HuH-7.5 (cell line): ENCODE results near the gene ETS2.
A peak's percentile ranks its signal among the peaks of the same experiment; 100 is the strongest.

ENCODE experiments used
- DNase-seq: peaks from one replicate; pipeline ENCODE4 v3.0.0; 2011; ENCODE audit warnings: low spot score

The ETS2 gene

DNA sequence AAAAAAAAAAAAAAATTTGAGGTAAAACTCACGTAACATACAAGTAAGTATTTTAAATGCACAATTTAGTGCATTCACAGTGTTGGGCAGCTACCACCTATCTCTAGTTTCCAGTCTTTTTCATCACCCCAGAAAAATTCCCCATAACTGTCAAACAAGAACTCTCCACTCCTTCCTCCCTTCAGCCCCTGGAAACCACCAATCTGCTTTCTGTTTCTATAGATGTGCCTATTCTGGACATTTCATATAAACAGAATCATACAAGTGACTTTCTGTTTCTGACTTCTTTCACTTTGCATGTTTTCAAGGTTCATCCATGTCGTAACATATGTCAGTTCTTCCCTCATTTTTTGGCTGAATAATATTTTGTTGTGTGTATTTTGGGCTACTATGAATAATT is 24.9 kb upstream of the ETS2 start:
- no peak for DNase-seq

DNA sequence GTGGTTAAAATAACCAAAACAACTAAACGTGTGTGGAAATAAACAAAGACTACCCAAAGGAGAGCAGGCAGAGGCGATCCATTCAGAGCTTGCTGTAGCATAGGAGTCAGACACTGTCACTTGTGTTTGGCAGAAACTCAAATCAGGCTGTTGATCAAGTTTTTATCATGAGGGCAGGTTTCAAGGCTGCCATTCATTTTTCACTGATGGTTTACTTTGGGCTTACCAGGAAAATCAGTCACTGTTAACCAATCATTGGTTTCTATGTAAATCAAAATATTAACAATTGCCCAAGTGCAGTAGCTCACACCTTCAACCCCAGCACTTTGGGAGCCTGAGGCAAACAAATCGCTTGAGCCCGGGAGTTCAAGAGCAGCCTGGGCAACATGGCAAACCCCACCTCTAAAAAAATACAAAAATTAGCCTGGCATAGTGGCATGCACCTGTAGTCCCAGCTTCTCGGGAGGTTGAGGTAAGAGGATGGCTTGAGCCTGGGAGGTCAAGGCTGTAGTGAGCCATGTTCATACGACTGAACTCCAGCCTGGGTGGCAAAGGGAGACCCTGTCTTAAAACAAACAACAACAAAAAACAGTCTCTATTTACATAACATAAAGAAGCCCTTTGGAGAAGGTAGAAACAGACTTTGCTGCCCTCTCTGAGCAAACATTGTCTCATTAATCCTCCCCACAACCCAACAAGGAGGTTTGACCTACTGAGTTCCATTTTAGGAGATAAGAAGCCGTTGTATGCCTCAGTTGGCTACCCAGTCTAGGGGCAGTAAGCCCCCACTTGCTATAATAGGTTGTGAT is 21.1 kb upstream of the ETS2 start:
- no peak for DNase-seq

DNA sequence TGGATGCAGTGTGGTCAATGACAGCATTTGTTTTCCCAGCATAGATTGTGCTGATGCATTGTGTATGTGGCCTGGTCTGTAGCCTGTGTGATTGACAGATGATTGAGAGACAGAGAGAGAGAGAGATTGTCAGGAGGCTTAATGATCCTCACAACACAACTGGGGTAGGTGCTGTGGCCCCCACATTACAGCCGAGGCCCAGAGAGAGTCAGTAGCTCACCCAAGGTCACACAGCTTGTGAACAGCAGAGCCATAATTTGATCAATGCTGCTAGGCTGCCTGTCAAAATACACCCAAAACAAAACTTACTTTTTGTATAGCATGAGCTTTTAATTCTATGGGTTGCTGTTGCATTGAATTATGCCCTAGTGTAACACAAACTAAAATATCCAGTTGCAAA is 20.2 kb upstream of the ETS2 start:
- no peak for DNase-seq

DNA sequence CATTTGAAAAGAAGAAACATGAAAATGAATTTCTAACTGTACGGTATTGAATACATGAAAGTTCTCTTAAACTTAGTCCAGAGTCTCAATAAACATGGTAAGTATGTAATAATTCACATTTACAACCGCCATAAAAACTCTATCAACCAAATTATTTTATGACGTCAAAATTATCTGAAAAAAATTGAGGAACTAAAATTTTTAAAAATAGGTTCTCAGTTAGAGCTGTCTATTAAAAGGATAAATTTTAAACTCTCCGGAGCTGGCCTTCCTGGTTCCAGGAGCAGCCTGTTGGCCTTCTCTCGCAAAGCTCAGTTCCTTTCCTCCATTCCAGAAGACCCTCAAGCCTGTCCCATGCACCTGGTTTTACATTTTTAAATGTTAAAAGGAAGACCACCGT is 18.7 kb upstream of the ETS2 start:
- no peak for DNase-seq

DNA sequence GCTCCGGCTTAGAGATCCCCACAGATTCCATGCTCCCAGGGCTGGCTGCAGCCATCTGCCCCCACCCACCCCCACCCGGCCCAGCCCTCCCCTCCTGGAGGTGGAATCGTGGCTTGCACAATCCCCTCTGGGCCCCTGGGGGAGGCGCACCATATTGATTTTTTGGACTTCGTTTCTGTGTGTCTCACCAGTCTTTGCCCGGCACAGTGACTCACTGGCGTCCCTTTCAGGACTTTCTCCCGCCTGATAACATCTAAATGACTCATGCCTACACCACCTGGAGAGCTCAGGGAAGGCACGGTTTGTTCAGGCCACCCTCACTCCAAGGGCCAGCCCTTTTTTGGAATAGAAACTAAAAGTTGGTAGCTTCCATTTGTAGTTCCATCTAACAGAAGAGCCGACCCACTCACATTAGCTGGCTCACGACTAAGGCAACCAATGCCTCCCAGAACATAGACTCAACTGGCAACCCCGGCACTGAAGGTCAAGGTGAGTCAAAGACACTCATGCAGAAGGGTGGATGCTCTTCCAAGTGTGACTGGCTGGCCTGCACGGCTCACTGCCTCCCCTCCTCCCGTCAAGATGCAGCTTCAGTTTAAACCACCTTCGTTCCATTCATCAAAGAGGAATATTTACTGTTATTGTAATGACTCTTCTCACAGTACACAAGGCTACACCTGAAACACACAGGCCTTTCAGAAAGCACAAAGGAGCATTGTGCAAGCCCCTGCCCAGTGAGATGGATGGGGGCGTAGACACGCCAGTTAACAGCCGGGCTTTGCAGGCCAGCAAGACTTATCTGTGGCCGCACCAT is 18.1 kb upstream of the ETS2 start:
- DNase-seq = peak; percentile 66

DNA sequence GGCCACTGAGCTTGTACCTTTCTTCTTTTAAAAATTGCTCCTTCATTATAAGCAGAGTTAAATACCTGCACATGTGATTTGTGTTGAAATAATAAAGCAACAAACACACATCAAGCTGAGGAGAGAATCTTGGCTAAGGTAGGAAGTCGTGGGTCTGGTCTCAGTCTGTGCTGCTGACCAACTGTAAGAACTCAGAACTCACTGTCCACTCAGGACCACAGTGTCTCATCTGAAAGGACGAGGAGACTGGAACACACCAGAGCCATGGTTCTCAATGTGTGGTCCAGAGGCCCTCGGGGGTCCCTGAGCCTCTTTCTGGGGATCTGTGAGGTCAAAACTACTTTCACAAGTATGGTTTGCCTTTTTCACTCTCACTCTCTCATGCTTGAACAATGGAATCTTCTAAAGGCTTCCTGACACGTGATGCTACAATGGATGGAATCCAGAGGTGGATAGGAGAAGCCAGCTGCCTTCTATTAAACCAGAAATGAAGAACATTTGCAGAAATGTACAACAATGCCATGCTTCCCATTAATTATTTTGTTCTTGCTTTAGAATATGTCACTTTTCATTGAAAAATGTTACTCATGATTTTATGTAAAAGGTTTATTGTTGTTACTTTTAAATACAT is 17.3 kb upstream of the ETS2 start:
- no peak for DNase-seq

DNA sequence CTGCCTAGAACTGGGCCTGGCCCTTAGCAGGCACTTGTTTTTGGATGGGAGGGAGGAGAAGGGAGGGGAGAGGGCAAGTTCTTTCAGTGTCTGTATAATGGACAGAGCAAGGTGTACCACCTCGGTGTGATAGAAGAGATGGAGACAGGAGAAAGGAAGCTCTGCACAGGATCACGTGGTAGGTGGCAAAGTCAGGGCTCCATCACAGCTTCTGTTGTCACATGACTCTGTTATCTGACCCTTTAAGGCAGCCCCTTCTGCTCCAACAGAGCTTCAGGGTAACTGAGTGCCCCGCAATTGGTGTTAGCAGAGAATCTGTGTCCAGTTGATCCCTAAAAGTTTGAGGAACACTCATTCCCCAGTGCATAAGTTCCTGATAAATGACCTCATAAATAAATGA is 16.5 kb upstream of the ETS2 start:
- no peak for DNase-seq

DNA sequence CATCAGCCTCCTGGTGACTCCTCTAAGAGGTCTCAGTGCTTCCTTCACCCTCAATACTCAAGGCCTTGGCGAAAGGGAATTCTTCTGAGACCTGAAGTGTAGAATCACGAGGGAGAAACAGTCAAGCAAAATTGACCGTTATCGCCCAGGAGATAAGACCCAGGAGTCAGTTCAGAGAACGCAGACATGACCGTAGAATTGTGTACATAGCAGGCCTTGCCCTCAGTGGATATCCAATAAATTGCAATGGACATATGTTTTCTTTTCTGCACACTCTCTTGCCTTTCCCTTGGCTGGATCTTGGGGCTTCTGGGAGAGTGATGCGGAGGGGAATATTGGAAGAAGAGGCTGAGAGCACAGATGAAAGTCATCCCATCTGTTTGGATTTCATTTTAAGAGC is 15.7 kb upstream of the ETS2 start:
- no peak for DNase-seq

DNA sequence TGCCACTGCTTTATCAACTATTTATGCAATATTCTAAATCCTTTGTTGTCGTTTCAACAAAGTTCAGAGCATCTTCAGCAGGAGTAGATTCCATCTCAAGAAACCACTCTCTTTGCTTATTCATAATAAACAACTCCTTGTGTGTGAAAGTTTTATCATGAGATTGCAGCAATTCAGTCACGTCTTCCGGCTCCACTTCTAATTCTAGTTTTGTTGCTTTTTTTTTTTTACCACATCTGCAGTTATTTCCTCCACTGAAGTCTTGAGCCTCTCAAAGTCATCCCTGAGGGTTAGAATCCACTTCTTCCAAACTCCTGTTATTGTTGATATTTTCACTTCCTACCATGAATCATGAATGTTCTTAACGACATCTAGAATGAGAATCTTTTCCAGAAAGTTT is 14.8 kb upstream of the ETS2 start:
- no peak for DNase-seq

DNA sequence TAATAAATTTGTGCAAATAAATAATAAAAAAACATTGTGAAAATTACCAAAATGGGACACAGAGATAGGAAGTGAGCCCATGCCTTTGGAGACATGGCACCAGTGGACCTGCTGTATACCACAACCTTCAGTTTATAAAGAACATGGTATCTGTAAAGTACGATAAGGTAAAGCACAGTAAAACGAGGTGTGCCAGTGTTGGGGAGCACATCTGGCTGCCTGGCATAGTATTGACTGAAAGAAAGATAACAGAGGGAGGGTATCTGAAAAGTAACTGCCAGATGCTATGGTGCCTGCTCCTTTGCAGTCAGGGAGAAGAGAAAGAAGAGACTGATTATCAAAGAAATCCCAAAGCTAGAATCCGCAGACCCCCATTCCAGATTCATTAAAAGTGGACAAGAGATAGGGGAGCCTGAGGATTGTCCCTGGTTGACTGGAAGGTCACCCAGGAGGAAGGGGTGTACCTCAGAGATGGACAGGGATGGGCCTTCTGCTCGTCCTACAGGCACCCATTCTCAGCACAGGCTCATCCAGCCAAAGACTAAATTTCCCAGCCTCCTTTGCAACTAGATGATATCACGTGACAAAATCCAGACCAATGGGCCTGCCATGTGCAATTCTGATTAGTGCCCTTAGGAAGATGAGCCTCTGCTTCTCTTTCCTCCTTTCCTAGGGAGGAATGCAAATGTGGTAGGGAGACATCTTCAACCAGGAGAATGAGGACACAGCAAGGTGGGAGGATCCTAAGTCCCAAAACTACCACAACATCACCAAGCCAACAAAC is 12.9 kb upstream of the ETS2 start:
- DNase-seq = no peak

DNA sequence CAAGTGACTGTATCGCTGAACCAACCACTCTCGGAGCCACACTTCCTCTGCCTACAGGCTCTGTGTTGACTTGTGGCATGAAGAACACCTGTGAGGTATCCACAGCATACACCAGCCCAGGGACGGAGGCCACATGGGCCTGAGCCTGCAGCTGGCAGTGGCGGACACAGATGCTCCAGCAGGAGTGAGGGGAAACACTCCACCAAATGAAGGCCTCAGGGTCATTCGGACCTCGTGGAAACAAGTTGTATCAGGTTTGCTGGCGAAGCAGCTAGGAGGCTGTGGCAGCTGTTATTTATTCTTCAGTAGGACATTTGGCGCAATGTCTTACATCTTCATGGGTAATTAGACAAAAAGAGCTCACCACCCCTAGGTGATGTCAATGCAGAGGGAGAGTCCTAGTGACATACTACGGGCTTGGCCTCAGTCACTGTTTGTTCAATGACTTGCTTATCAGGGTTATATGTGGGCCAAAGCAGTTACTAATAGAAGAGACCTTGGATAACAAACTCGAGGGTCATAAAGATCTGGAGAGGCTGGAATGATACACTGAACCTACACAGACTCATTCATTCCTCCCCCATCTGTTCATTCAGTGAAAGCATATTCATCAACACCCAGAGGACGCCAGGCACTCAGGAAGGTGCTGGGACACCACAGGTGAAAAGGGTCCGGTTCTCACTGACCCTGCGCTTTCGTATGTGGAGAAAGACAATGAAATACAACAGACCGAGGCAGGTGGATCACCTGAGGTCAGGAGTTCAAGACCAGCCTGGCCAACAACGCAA is 11.6 kb upstream of the ETS2 start:
- no peak for DNase-seq

DNA sequence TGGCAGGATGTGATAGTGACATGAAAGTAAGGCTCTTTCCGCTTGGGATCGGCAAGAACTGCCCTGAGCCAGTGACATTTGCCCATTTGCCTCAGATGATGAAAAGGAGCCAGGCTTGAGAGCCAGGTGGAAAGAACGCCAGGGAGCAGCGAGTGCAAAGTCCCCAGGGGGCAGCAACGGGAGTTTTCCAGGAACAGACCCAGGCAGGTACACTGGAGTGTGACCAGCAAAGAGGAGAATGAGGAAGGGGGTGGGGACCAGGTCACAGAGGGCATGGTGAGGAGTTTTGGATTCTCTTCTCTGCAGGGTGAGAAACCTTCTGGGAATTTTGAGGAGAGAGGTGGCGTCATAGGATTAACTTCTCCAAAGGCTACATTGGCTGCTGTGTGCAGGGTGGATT is 10.8 kb upstream of the ETS2 start:
- no peak for DNase-seq

DNA sequence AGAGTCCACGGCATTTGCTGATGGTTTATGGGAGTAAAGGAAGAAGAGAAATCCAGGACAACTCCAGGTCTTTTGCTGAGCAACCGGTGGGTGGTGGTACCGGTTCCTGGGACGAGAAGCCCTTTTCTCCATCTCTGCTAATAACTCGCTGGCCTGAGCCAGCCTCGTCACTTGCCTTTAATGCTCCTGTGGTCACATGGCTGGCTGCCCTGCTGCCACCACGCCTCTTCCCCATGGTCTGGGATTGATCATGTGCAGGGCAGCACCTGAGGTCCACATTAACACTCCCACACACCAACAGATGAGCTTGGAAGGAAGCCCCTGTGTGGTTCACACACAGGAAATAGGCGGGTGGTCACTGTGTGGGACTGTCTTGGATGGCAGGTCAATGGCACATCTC is 10.3 kb upstream of the ETS2 start:
- no peak for DNase-seq

DNA sequence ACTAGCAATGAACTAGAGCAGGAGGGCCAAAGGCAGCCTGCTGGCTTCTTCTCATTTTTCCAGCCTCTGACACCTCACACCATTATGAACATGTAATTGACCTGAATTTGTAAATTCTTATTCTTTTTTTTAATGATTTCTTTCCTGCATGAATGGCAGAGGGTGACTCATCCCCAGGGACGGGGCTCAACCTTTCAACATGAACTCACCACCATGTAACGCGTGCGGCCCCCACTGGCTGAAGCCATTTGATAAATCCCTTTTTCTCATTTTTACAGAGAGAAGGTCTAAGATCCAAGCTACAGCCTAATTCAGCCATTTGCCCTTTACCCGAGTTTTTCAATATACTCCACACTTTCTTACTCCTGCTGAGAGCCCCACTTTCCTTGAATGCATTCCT is 9.3 kb upstream of the ETS2 start:
- DNase-seq = no peak

DNA sequence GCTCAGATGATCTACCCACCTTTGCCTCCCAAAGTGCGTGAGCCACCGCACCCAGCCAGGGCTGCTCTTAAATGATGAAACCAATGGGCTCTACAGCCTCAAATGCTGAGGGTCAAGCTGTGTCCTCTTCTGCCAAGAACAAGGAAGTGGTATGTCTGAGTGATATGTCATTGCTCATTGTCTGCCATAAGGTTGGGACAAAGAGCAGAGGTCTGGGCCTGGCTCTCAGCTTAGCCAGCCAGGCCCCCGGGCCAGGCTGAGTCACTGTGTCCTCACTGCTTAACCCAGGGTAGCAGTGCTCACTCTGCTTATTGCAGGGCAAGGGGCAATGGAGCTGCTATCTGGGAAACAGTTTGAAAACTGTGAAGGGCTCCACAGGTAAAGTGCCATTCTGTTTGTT is 8.3 kb upstream of the ETS2 start:
- DNase-seq = peak; percentile 42

DNA sequence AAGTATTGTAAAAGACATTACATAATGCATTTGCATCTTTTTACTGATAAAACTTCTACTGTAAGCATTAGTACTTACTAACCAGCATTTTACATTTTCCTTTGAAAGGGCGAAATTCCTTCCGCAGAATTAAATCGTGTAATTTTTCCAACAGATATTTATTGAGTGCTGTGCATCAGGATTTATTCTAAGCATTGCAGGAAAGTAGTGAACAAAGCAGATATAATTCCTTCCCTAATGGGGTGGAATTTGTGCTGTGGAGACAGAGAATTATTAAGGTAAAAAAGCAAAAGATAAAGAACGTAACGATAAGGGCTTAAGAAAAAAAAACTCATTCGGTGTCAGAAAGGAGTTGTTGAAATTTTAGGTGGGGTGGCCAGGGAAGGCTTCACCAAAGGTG is 7.6 kb upstream of the ETS2 start:
- no peak for DNase-seq

DNA sequence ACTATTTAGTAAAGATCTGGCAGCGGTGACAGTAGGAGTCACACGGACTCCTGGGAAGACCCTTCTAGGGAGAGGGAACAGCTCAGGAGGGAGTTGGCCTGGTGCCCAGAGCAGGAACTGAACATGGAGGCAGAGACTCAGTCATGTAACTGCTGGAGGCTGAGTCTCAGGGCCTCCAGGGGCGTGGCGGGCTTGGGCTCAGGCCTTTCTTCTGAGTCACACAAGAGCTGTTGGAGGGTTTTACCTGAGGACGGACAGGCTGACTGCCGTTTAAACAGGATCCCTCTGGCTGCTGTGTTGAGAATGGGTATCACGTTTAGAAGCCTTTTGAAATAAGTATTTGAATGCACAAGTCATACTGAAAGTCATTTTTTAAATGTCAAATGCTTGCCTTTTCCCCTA is 7.2 kb upstream of the ETS2 start:
- no peak for DNase-seq

DNA sequence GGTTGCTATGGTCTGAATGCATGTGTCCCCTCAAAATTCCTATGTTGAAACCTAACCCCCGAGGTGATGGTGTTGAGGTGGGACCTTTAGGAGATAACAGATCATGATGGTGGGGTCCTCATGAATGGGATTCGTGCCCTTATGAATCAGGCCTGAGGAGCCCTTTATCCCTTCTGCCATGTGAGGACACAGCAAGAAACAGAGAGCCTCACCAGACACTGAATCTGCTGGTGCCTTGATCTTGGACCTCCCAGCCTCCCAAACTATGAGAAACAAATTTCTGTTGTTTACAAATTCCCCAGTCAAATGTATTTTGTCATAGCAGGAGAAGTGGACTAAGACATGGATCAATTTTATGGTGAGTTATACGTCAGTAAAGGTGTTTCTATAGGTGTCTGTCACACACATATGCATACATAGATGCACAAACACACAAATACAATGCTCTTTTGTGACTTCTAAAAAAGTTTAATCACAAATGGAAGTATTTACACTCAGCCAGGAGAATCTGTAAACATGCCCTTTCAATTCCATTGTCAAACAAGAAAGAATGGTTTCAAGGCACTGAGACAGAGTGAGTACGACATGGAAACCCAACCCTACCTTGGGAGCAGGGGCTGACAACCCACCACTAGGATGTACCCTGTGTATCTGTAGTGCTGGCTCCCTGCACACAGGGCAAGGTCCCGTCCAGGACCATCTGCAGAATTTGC is 5.5 kb upstream of the ETS2 start:
- no peak for DNase-seq

DNA sequence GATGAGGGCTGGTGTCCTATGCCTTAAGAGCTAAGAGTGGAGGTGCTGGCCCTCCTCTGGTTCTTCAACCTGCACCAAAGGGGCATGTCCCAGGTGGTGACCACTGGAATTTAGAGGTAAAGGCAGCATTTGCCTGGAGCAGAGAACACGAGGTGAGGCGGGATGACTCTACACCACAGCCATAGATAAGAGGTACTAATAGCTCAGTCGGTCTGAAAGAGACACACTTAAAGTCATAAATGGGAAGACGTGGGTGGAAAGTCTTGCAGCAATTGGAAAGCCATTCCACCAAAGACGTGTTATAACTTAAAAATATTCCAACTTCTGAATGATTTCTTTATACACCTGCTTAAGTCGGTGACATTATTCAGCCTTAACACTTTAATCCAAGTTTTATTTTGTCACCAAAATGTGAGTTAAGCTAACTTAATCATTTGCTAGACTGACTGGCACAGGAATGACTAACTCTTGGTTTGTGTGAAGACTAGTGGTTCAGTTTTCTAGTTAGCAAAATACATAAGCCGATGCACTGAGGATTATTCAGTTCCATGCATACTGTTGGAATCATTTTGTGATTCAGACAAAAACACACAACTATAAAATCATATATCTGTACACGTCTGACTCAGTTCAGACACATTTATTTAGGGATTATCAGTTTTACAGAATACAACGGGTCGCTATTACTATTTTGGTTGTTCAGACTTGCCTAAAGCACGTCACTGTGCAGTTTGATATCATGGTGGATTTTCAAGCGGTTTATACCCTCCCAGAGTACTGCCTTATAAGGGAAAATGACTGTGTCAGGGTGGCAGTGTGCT is 4.6 kb upstream of the ETS2 start:
- no peak for DNase-seq
